BLaER1 treated with 17β-estradiol and CSF1 and Interleukin-3, amounts not matched to agents 10 nM and 100 nM (cell line): Measurements from ENCODE around the gene RNF181.
A peak's percentile ranks its signal among the peaks of the same experiment; 100 is the strongest.
"Not testable (repeated sequence)": the region's sequence is repeated elsewhere in the genome, so short reads cannot be mapped to it uniquely, and the experiment has no call there.

Source experiments
- H3K27ac ChIP-seq, 11 experiments: shearing (Covaris generic); formaldehyde crosslinking; 2 replicates each; pipeline ENCODE4 v1.8.1; 2022
- H3K27me3 ChIP-seq, 11 experiments: shearing (Covaris generic); formaldehyde crosslinking; 2 replicates each; pipeline ENCODE4 v1.8.1; 2022
- H3K36me3 ChIP-seq, 11 experiments: shearing (Covaris generic); formaldehyde crosslinking; 2 replicates each; pipeline ENCODE4 v1.8.1; 2022
- H3K4me1 ChIP-seq, 10 experiments: shearing (Covaris generic); formaldehyde crosslinking; 2 replicates each; pipeline ENCODE4 v1.8.1; 2022
- H3K4me2 ChIP-seq, 11 experiments: shearing (Covaris generic); formaldehyde crosslinking; 2 replicates each; pipeline ENCODE4 v1.8.1; 2022
- H3K4me3 ChIP-seq, 10 experiments: shearing (Covaris generic); formaldehyde crosslinking; 2 replicates each; pipeline ENCODE4 v1.8.1; 2022
- H3K9ac ChIP-seq, 11 experiments: shearing (Covaris generic); formaldehyde crosslinking; 2 replicates each; pipeline ENCODE4 v1.8.1; 2022
- H3K9me3 ChIP-seq, 11 experiments: shearing (Covaris generic); formaldehyde crosslinking; replicated peaks in 1 of 11; 2 replicates each; pipeline ENCODE4 v1.8.1; 2022
- H4K20me1 ChIP-seq, 11 experiments: shearing (Covaris generic); formaldehyde crosslinking; 2 replicates each; pipeline ENCODE4 v1.8.1; 2022
- Cebpa-rat ChIP-seq, 11 experiments: shearing (Covaris generic); IDR thresholded peaks; 2 replicates each; pipeline ENCODE4 v1.8.1; 2022

The RNF181 gene

DNA sequence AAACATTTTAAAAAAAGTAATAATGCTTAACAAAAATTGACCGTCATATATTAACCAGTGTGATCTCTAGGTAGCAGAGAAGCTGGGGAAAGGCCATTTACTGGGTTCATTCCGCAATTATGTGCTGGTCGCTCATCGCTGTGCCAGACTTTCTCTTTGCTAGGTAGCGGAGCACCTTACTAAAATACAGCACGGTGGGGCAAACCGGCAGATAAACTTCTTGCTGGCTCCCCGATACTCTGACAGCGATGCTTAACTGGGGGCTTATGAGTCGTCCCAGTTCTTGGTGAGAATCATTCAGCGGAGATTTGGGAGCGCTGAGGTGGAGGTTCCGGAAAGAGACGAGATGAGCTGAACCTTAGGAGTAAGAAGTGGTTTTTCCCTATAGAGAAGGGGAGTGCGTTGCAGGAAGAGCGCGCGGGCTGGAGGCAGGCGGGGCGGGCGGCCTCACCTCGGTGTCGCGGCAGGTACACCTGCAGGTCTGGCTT lies 15.7 kb downstream of the RNF181 start:
- Histone ChIP-seq H4K20me1 (peaks cover 8 to 39% (median 27%) of the 10 kb centered on the region in 11 experiments; a peak in 14 of 22 replicates), H3K27me3 (no peaks in the 10 kb centered on the region), H3K4me1 (peaks cover 25 to 54% (median 40%) of the 10 kb centered on the region in 10 experiments), H3K4me2 (peak overlapping the region; percentile 79 to 99 (median 89)), H3K27ac (peak overlapping the region; percentile 64 to 89 (median 83)), H3K9ac (peak overlapping the region; percentile 85 to 94 (median 90)), H3K4me3 (peak overlapping the region; percentile 85 to 99 (median 92)), H3K36me3 (peaks cover 28 to 43% (median 40%) of the 10 kb centered on the region in 11 experiments), H3K9me3 (no peaks in the 10 kb centered on the region)
- TF ChIP-seq Cebpa-rat (IDR thresholded peaks at IDR 0.05), result no peak

DNA sequence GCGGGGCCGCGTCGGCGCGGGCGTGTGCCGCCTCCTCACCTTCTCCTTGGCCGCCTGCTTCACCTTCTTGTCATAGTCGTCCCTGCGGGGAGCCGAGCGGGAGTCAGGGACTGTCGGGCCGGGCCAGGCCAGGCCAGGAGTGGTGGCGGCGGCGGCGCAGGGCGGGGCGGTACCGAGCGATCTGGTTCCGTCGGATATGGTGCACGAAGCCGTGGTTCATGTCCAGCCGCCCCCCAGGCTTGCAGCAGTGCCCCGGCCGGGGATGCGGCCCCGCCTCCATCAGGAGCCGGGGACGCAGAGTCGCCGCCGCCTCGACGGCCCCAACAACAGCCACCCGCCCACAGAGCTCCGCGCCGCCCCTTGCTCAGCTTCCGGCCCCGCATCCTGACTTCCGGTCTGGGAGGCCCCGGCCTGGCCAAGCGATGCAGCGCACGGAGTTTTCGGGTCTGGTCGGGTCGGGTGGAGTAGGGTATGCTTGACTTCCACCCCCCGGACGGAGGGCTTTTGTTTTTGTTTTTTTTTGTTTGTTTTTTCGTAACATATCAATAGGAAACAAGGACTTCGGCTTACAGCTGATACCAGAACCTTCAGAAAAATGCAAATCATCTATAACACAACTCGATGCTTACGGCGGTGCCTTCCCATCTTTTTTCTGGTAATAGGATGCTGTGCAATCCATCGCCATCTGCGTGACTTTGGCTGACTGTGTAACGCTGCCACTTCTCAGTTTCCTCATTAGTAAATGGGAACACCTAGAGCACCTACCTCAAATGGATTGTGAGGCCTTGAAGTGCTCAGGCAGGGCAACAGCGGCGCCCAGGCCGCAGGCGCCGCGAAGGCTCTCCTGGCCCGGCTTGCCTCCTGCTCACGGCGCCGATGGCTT lies 16.4 kb downstream of the RNF181 start, which contains the start of gene C2orf68:
TSS of gene C2orf68 (minus strand) at position 362 of the 883 bp plus-strand sequence. CDS start at position 280, 82 bp downstream.
- peaks cover 28 to 36% (median 34%) of the 10 kb centered on the region in 11 experiments for H3K36me3 ChIP-seq
- H3K4me1 ChIP-seq, result peaks cover 28 to 51% (median 41%) of the 10 kb centered on the region in 10 experiments
- TF ChIP-seq Cebpa-rat (IDR thresholded peaks at IDR 0.05), result no peak
- H3K9ac ChIP-seq, result peak within 1 kb of the TSS; percentile 85 to 94 (median 90)
- peak within 1 kb of the TSS; percentile 64 to 89 (median 83) for H3K27ac ChIP-seq
- H3K4me2 ChIP-seq, result peak within 1 kb of the TSS; percentile 79 to 99 (median 89)
- no peaks in the 10 kb centered on the region for H3K27me3 ChIP-seq
- H3K9me3 ChIP-seq, result no peaks in the 10 kb centered on the region
- H3K4me3 ChIP-seq, result peak within 1 kb of the TSS; percentile 85 to 99 (median 92)
- H4K20me1 ChIP-seq, result peaks cover 10 to 39% (median 25%) of the 10 kb centered on the region in 11 experiments; a peak in 17 of 22 replicates

DNA sequence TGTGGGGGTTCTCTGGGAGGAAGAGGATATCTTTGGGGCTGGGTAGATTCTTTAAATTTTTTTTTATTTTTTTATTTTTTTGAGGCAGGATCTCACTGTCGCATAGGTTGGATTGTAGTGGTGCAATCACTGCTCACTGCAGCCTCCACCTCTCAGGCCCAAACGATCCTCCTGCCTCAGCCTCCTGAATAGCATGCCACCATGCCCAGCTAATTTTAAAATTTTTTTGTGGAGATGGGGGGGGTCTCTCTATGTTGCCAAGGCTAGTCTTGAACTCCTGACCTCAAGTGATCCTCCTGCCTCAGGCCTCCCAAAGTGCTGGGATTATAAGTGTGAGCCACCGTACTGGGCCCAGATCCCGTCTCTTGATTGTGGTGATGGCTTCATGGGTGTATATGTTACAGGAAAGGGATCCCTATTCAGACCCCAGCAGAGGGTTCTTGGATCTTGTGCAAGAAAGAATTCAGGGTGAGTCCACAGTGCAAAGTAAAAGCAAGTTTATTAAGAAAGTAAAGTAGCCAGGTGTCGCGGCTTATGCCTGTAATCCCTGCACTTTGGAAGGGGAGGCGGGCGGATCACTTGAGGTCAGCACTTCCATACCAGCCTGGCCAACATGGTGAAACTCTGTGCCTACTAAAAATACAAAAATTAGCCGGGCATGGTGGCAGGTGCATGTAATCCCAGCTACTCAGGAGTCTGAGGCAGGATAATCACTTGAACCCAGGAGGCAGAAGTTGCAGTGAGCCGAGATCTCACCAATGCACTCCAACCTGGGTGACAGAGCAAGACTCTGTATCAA lies 18.4 kb downstream of the RNF181 start:
- Histone ChIP-seq H3K4me3 (no peak overlapping the region), H3K27ac (no peak overlapping the region), H3K4me1 (peaks cover 39 to 61% (median 52%) of the 10 kb centered on the region in 10 experiments), H3K9ac (0 out of 22 replicates have a peak overlapping the region, but pooled peaks of 1 of the 11 experiments have one; percentile 25), H3K27me3 (no peaks in the 10 kb centered on the region), H3K4me2 (no peak overlapping the region), H3K9me3 (no peaks in the 10 kb centered on the region), H4K20me1 (peaks cover 20 to 46% (median 30%) of the 10 kb centered on the region in 11 experiments; a peak in 20 of 22 replicates), H3K36me3 (peaks cover 23 to 36% (median 31%) of the 10 kb centered on the region in 11 experiments)
- 0 out of 22 replicates have a peak, but pooled peaks of 1 of the 11 experiments have one; percentile 6 for TF ChIP-seq Cebpa-rat (IDR thresholded peaks at IDR 0.05)

DNA sequence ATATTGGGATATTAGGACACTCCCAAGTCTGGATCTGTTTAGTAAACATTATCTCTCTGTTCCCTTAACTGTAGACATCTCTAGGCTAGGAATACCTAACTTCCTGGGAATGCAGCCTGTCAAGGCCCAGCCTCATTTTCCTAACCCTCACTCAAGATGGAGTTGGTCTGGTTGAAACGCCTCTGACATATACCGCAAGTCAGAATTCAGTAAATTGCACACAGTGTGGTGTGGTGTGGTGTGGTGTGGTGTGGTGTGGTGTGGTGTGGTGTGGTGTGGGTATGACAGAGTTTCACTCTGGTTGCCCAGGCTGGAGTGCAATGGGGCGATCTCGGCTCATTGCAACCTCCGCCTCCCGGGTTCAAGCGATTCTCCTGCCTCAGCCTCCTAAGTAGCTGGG lies 19.2 kb downstream of the RNF181 start:
- peaks cover 39 to 57% (median 46%) of the 10 kb centered on the region in 10 experiments for H3K4me1 ChIP-seq
- not testable (repeated sequence) for H3K27ac ChIP-seq, H3K27me3 ChIP-seq, H3K9ac ChIP-seq, H3K4me3 ChIP-seq, H3K4me2 ChIP-seq, H3K9me3 ChIP-seq
- H3K36me3 ChIP-seq, result peaks cover 23 to 36% (median 32%) of the 10 kb centered on the region in 11 experiments
- H4K20me1 ChIP-seq, result peaks cover 14 to 47% (median 32%) of the 10 kb centered on the region in 11 experiments; a peak in 21 of 22 replicates

DNA sequence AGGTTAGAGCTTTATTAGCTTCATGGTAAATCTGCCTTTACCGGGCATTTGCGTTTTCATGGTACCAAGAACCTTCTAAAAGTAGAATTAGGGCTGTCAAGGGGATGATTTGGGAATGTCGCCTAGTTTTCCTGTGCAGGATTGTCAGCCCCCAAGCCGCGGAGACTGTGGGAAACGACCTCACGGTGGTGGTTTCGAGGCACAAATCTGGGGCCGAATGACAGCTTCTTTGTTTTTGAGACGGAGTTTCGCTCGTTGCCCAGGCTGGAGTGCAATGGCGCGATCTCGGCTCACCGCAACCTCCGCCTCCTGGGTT lies 19.8 kb downstream of the RNF181 start:
- H3K4me1 ChIP-seq, result peaks cover 36 to 50% (median 41%) of the 10 kb centered on the region in 10 experiments
- H3K9me3 ChIP-seq, result no peaks in the 10 kb centered on the region
- no peaks in the 10 kb centered on the region for H3K27me3 ChIP-seq
- peaks cover 23 to 36% (median 32%) of the 10 kb centered on the region in 11 experiments for H3K36me3 ChIP-seq
- peaks cover 14 to 50% (median 38%) of the 10 kb centered on the region in 11 experiments; a peak in 21 of 22 replicates for H4K20me1 ChIP-seq
- H3K27ac ChIP-seq, result peak overlapping the region; percentile 90 to 99 (median 95); a peak in 19 of 22 replicates
- no peak for TF ChIP-seq Cebpa-rat (IDR thresholded peaks at IDR 0.05)
- H3K9ac ChIP-seq, result peak overlapping the region in 9 of 11 experiments; percentile 95 to 100 (median 99); a peak in 14 of 22 replicates
- H3K4me3 ChIP-seq, result peak overlapping the region in 1 of 10 experiments; percentile 94; a peak in 2 of 20 replicates
- peak overlapping the region; percentile 23 to 69 (median 36); a peak in 18 of 22 replicates for H3K4me2 ChIP-seq

DNA sequence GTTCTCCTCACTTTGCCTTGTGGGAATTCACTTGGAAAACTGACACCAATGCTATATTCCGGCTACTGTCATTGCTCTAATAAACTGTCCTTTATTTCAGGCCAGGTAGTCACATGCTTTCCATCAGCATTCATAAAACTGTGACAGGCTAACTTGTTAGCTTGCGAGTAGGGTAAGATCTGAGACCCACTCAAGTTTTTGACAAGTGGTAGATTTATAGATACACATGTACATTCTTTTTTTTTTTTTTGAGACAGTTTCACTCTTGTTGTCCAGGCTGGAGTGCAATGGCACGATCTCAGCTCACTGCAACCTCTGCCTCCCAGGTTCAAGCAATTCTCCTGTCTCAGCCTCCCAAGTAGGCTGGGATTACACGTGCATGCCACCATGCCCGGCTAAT lies 22.2 kb downstream of the RNF181 start:
- H3K4me3 ChIP-seq, result peak overlapping the region; percentile 83 to 99 (median 94); a peak in 17 of 20 replicates
- peak overlapping the region; percentile 95 to 100 (median 99) for H3K9ac ChIP-seq
- H4K20me1 ChIP-seq, result peaks cover 18 to 62% (median 58%) of the 10 kb centered on the region in 11 experiments; a peak in 21 of 22 replicates

DNA sequence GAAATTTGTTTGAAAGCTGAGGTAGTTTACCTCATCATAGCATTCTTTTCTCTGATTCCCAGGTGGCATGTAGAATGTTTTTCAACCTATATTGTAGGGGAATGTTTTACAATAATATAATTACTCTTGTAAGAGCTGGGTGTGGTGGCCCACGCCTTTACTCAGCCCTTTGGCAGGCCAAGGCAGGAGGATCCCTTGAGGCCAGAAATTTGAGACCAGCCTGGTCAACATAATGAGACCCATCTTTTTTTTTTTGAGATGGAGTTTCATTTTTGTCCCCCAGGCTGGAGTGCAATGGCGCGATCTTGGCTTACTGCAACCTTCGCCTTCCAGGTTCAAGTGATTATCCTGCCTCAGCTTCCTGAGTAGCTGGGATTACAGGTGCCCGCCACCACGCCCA lies 24.1 kb downstream of the RNF181 start:
- H3K4me2 ChIP-seq, result no peak overlapping the region
- no peak overlapping the region for H3K27ac ChIP-seq
- peaks cover 63 to 78% (median 74%) of the 10 kb centered on the region in 11 experiments for H3K36me3 ChIP-seq
- no peaks in the 10 kb centered on the region for H3K9me3 ChIP-seq
- no peak for TF ChIP-seq Cebpa-rat (IDR thresholded peaks at IDR 0.05)
- H4K20me1 ChIP-seq, result peaks cover 18 to 78% (median 72%) of the 10 kb centered on the region in 11 experiments; a peak in 21 of 22 replicates
- H3K4me1 ChIP-seq, result peaks cover 19 to 32% (median 22%) of the 10 kb centered on the region in 10 experiments
- no peaks in the 10 kb centered on the region for H3K27me3 ChIP-seq
- no peak overlapping the region for H3K4me3 ChIP-seq
- peak overlapping the region in 3 of 11 experiments; percentile 33 to 39 (median 38); a peak in 4 of 22 replicates for H3K9ac ChIP-seq

More for the DNA sequence above, 22.2 kb downstream of the RNF181 start:
- Histone ChIP-seq H3K4me1 (peaks cover 21 to 34% (median 24%) of the 10 kb centered on the region in 10 experiments), H3K36me3 (peaks cover 46 to 59% (median 56%) of the 10 kb centered on the region in 11 experiments), H3K27ac (peak overlapping the region in 2 of 11 experiments; percentile 94 to 99; a peak in 2 of 22 replicates), H3K4me2 (peak overlapping the region; percentile 78 to 97 (median 90))
- not testable (repeated sequence) for H3K27me3 ChIP-seq, H3K9me3 ChIP-seq

DNA sequence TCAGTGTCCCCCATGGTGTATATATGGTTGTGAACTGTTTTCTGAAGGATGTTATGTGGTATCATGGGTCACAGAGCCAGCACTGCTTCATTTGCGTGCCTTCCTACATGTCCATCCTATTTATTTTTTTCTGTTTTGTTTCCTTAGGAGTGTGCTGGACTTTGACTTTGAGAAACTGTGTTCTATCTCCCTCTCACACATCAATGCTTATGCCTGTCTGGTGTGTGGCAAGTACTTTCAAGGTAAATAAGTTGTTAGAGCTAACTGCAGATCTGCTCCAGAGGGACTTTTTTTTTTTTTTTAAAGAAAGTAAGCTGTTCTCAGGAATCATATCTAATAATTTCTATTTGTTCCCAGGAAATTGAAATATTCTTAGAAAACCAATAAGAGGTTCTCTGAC lies 25.8 kb downstream of the RNF181 start:
- H3K36me3 ChIP-seq, result peaks cover 81 to 95% (median 92%) of the 10 kb centered on the region in 11 experiments
- H3K27me3 ChIP-seq, result no peaks in the 10 kb centered on the region
- no peak overlapping the region for H3K27ac ChIP-seq
- peak overlapping the region in 1 of 11 experiments; percentile 24; a peak in 1 of 22 replicates for H3K9ac ChIP-seq
- peaks cover 18 to 94% (median 76%) of the 10 kb centered on the region in 11 experiments; a peak in 21 of 22 replicates for H4K20me1 ChIP-seq
- H3K9me3 ChIP-seq, result no peaks in the 10 kb centered on the region
- peaks cover 12 to 24% (median 15%) of the 10 kb centered on the region in 10 experiments for H3K4me1 ChIP-seq
- H3K4me2 ChIP-seq, result no peak overlapping the region
- no peak overlapping the region for H3K4me3 ChIP-seq
- no peak for TF ChIP-seq Cebpa-rat (IDR thresholded peaks at IDR 0.05)
